SJSA1 (cell line): ENCODE data around the gene MSTN. TPM values are rescaled to one million over a fixed set of nuclear protein-coding genes. Genes with fewer than 3 reads are reported as not detected.
"Not testable (repeated sequence)": the region's sequence is repeated elsewhere in the genome, so short reads cannot be mapped to it uniquely, and the experiment has no call there.

Experiments
- DNase-seq, 2 experiments: peaks; one replicate each; pipeline ENCODE4 v3.0.0-alpha.2; 2015 to 2020; ENCODE audit warnings: low spot score in 2 of 2, low read depth in 1 of 2
- H3K27ac ChIP-seq: fragments of 250-450 bp; sonication (Bioruptor Pico); 2 replicates; pipeline ENCODE4 v1.5.1; 2020; ENCODE audit warnings: mild to moderate bottlenecking, moderate library complexity
- H3K27me3 ChIP-seq: fragments of 250-450 bp; sonication (Bioruptor Pico); replicated peaks from 2 replicates; pipeline ENCODE4 v1.5.1; 2020; ENCODE audit warnings: mild to moderate bottlenecking, moderate library complexity
- H3K36me3 ChIP-seq: fragments of 250-450 bp; sonication (Bioruptor Pico); 2 replicates; pipeline ENCODE4 v1.5.1; 2020; ENCODE audit warnings: mild to moderate bottlenecking
- H3K4me1 ChIP-seq: fragments of 250-450 bp; sonication (Bioruptor Pico); replicated peaks from 2 replicates; pipeline ENCODE4 v1.6.1; 2021; ENCODE audit warnings: mild to moderate bottlenecking
- H3K4me3 ChIP-seq: fragments of 250-450 bp; sonication (Bioruptor Pico); 2 replicates; pipeline ENCODE4 v1.5.1; 2020; ENCODE audit warnings: mild to moderate bottlenecking
- H3K9me3 ChIP-seq: fragments of 250-450 bp; sonication (Bioruptor Pico); replicated peaks from 2 replicates; pipeline ENCODE4 v1.5.1; 2020; ENCODE audit warnings: mild to moderate bottlenecking
- total RNA-seq: library from RNA; depleted of rRNA; stranded (reverse); fragments of >200 nt; shearing (Covaris generic); gene quantifications from 2 replicates; pipeline ENCODE4 v1.2.3, GENCODE V29; 2014

MSTN gene
- total RNA-seq, 1 experiment from 2014 or later: 0.05 TPM

- DNase-seq: no peak
- Histone ChIP-seq H3K27ac (no peak overlapping the region), H3K4me1 (peaks cover 6% of the 10 kb centered on the region; the same call in 1 of the 2 replicates), H3K36me3 (no peaks in the 10 kb centered on the region), H3K4me3 (no peak overlapping the region), H3K9me3 (no peaks in the 10 kb centered on the region), H3K27me3 (no peaks in the 10 kb centered on the region)
Measured at GRCh38 chr2:190052307-190052706, 10.2 kb downstream of the MSTN start.

DNA sequence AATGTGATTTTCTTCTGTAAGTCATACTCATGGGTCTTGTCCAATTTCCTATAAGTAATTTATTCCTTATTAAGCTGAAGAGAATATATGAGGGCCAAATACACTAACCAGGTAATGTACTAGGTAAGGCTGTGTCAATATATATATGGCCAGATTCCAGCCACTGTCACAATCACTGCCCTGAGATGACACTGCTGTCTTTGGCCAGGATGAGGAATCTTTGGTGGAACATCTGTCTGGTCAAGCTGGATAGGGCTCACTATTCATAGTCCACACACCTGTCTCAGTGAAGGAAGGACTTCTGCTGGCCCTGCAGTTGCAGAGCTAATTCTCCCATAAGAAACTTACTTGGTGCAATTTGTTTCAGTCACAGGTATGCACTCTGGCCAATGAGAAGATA is 11.3 kb downstream of the MSTN start:
- Histone ChIP-seq H3K27ac (no peak overlapping the region), H3K4me3 (no peak overlapping the region), H3K36me3 (no peaks in the 10 kb centered on the region), H3K4me1 (peaks cover 6% of the 10 kb centered on the region; the same call in 1 of the 2 replicates), H3K27me3 (no peaks in the 10 kb centered on the region), H3K9me3 (no peaks in the 10 kb centered on the region)
- no peak for DNase-seq

GRCh38 chr2:190050001-190050400 is 12.5 kb downstream of the MSTN start:
- DNase-seq: peak in 1 of 2 experiments; percentile 10
- no peak overlapping the region for H3K4me3 ChIP-seq
- no peaks in the 10 kb centered on the region for H3K36me3 ChIP-seq

GRCh38 chr2:190044866-190045265 is 17.7 kb downstream of the MSTN start:
- no peak for DNase-seq
- peaks cover 1% of the 10 kb centered on the region; the same call in 1 of the 2 replicates for H3K4me1 ChIP-seq
- H3K4me3 ChIP-seq: no peak overlapping the region
- no peaks in the 10 kb centered on the region for H3K36me3 ChIP-seq
- no peak overlapping the region for H3K27ac ChIP-seq
- H3K9me3 ChIP-seq: no peaks in the 10 kb centered on the region
- H3K27me3 ChIP-seq: no peaks in the 10 kb centered on the region

More at GRCh38 chr2:190050001-190050400, 12.5 kb downstream of the MSTN start:
- no peaks in the 10 kb centered on the region for H3K27me3 ChIP-seq
- H3K27ac ChIP-seq: no peak overlapping the region
- no peaks in the 10 kb centered on the region for H3K9me3 ChIP-seq
- peaks cover 6% of the 10 kb centered on the region; the same call in 1 of the 2 replicates for H3K4me1 ChIP-seq

GRCh38 chr2:190043441-190043840 is 19.1 kb downstream of the MSTN start:
- no peaks in the 10 kb centered on the region for H3K9me3 ChIP-seq
- no peak overlapping the region for H3K4me3 ChIP-seq
- no peak overlapping the region for H3K27ac ChIP-seq
- H3K27me3 ChIP-seq: no peaks in the 10 kb centered on the region
- H3K36me3 ChIP-seq: no peaks in the 10 kb centered on the region
- no peaks in the 10 kb centered on the region for H3K4me1 ChIP-seq
- no peak for DNase-seq

DNA sequence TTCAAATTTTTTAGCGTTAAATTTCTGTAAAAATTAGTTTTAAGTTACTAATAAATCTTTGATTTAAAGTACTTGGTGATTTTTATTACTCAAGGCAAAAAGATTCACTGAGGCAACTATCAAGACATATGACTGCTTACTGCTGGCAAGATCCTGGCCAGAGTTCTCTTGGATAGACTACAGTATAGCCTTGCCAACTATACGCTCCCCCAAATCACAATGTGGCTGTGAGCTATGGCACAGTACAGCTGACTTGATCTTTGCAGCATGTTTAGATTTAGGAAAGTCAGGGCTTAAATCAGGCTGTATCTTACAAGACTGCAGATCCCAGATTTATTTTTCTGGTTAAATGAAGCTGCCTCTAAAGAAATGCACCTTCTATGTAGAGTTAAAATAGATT is 26.5 kb downstream of the MSTN start:
- H3K4me3 ChIP-seq: no peak overlapping the region
- no peaks in the 10 kb centered on the region for H3K27me3 ChIP-seq
- H3K36me3 ChIP-seq: no peaks in the 10 kb centered on the region
- H3K4me1 ChIP-seq: no peaks in the 10 kb centered on the region
- no peak overlapping the region for H3K27ac ChIP-seq
- DNase-seq: no peak
- no peaks in the 10 kb centered on the region for H3K9me3 ChIP-seq

- DNase-seq, H3K4me3 ChIP-seq, H3K36me3 ChIP-seq, H3K27me3 ChIP-seq, H3K4me1 ChIP-seq, H3K27ac ChIP-seq, H3K9me3 ChIP-seq: not testable (repeated sequence)
Measured at GRCh38 chr2:190034417-190034816, 28.1 kb downstream of the MSTN start.

- Histone ChIP-seq H3K36me3 (no peaks in the 10 kb centered on the region), H3K27ac (no peak overlapping the region), H3K27me3 (no peaks in the 10 kb centered on the region), H3K9me3 (no peaks in the 10 kb centered on the region), H3K4me1 (no peaks in the 10 kb centered on the region), H3K4me3 (no peak overlapping the region)
- no peak for DNase-seq
Measured at GRCh38 chr2:190031969-190032618, 30.4 kb downstream of the MSTN start.

- Histone ChIP-seq H3K27ac (no peak overlapping the region), H3K9me3 (no peaks in the 10 kb centered on the region), H3K27me3 (no peaks in the 10 kb centered on the region), H3K36me3 (no peaks in the 10 kb centered on the region), H3K4me1 (no peaks in the 10 kb centered on the region), H3K4me3 (no peak overlapping the region)
- peak in 1 of 2 experiments; percentile 15 for DNase-seq
Measured at GRCh38 chr2:190023860-190024259, 38.7 kb downstream of the MSTN start.

DNA sequence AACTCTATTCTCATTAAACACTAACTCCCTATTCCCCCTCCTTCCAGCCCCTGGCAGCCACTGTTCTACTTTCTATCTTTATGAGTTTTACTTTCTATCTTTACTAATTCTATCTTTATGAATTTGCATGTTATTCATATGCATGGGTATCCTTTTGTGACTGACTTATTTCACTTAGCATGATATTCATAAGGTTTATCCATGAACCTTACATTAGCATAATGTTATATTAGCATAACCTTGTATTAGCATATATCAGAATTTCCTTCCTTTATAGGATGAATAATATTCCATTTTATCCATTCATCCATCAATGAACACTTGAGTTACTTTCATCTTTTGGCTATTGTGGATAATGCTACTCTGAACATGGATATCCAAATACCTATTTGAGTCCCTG is 41.8 kb downstream of the MSTN start:
- no peak for DNase-seq
- Histone ChIP-seq H3K27me3 (no peaks in the 10 kb centered on the region), H3K27ac (no peak overlapping the region), H3K9me3 (peaks cover 4% of the 10 kb centered on the region; the same call in 1 of the 2 replicates), H3K36me3 (no peaks in the 10 kb centered on the region), H3K4me3 (no peak overlapping the region), H3K4me1 (no peaks in the 10 kb centered on the region)

DNA sequence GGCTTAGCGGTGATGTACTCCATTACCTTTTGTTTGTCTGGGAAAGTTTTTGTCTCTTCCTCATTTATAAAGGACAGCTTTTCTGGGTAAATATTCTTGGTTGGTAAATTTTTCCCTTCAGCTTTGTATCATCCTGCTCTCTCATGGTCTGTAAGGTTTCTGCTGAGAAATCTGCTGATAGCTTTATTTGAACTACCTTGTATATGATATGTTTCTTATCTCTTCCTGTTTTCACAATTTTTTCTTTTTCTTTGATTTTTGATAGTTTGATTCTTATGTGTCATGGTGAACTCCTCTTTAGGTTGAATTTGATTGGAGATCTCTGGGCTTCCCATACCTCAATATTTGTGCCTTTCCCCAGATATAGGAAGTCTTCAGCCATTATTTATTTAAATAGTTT is 44.7 kb downstream of the MSTN start:
- Histone ChIP-seq H3K36me3 (no peaks in the 10 kb centered on the region), H3K9me3 (peaks cover 5% of the 10 kb centered on the region; the same call in 1 of the 2 replicates), H3K27ac (no peak overlapping the region), H3K4me3 (no peak overlapping the region), H3K27me3 (no peaks in the 10 kb centered on the region), H3K4me1 (no peaks in the 10 kb centered on the region)
- no peak for DNase-seq

DNA sequence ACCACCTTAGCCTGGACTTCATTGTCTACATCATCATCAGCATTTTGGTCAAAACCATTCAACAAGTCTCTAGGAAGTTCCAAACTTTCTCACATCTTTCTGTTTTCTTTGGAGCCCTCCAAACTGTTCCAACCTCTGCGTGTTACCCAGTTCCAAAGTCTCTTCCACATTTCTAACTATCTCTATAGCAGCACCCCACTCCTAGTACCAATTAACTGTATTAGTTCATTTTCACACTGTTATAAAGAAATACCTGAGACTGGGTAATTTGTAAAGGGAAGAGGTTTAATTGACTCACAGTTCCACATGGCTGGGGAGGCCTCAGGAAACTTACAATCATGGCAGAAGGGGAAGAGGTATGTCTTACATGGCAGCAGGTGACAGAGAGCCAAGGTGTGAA is 46.6 kb downstream of the MSTN start:
- DNase-seq, H3K27ac ChIP-seq, H3K9me3 ChIP-seq, H3K4me1 ChIP-seq, H3K27me3 ChIP-seq, H3K36me3 ChIP-seq, H3K4me3 ChIP-seq: not testable (repeated sequence)
